Measurements from ENCODE around the gene ZNF335. TPM values are rescaled to one million over a fixed set of nuclear protein-coding genes. Genes with fewer than 3 reads are reported as not detected.
A peak's percentile ranks its signal among the peaks of the same experiment; 100 is the strongest.

ZNF335 gene
- total and polyA plus RNA-seq, 2 of the 8 experiments (the other 6 are each of a cell fraction or from before 2014, with no cell fraction given): 12.4 to 14.6 TPM

DNA sequence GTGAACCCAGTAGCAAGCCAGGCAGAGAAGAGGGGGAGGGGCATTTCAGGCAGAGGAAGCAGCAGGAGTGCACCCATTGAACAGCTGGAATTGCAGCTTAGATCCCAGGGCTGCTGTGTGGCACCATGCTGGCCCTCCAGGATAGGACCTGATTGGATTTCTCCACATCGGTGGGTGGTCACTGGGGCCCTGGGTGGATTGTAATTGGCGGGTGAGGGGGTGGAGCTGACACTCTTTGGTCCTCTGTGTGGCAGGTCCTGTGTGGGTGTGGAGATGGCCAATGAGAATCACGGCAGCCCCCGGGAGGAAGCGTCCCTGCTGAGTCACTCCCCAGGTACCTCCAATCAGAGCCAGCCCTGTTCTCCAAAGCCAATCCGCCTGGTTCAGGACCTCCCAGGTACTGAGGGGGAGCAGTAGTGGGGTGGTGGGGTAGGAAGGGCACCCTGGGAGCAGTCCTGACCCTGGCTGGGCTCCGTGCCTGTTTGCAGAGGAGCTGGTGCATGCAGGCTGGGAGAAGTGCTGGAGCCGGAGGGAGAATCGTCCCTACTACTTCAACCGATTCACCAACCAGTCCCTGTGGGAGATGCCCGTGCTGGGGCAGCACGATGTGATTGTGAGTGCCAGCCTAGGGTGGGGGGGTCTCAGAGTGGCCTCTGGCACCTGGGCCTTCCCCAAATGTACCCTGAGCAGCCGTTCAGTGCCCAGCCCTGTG, 33.1 kb downstream of the ZNF335 start (continued):
- TF ChIP-seq, protein P1, sequence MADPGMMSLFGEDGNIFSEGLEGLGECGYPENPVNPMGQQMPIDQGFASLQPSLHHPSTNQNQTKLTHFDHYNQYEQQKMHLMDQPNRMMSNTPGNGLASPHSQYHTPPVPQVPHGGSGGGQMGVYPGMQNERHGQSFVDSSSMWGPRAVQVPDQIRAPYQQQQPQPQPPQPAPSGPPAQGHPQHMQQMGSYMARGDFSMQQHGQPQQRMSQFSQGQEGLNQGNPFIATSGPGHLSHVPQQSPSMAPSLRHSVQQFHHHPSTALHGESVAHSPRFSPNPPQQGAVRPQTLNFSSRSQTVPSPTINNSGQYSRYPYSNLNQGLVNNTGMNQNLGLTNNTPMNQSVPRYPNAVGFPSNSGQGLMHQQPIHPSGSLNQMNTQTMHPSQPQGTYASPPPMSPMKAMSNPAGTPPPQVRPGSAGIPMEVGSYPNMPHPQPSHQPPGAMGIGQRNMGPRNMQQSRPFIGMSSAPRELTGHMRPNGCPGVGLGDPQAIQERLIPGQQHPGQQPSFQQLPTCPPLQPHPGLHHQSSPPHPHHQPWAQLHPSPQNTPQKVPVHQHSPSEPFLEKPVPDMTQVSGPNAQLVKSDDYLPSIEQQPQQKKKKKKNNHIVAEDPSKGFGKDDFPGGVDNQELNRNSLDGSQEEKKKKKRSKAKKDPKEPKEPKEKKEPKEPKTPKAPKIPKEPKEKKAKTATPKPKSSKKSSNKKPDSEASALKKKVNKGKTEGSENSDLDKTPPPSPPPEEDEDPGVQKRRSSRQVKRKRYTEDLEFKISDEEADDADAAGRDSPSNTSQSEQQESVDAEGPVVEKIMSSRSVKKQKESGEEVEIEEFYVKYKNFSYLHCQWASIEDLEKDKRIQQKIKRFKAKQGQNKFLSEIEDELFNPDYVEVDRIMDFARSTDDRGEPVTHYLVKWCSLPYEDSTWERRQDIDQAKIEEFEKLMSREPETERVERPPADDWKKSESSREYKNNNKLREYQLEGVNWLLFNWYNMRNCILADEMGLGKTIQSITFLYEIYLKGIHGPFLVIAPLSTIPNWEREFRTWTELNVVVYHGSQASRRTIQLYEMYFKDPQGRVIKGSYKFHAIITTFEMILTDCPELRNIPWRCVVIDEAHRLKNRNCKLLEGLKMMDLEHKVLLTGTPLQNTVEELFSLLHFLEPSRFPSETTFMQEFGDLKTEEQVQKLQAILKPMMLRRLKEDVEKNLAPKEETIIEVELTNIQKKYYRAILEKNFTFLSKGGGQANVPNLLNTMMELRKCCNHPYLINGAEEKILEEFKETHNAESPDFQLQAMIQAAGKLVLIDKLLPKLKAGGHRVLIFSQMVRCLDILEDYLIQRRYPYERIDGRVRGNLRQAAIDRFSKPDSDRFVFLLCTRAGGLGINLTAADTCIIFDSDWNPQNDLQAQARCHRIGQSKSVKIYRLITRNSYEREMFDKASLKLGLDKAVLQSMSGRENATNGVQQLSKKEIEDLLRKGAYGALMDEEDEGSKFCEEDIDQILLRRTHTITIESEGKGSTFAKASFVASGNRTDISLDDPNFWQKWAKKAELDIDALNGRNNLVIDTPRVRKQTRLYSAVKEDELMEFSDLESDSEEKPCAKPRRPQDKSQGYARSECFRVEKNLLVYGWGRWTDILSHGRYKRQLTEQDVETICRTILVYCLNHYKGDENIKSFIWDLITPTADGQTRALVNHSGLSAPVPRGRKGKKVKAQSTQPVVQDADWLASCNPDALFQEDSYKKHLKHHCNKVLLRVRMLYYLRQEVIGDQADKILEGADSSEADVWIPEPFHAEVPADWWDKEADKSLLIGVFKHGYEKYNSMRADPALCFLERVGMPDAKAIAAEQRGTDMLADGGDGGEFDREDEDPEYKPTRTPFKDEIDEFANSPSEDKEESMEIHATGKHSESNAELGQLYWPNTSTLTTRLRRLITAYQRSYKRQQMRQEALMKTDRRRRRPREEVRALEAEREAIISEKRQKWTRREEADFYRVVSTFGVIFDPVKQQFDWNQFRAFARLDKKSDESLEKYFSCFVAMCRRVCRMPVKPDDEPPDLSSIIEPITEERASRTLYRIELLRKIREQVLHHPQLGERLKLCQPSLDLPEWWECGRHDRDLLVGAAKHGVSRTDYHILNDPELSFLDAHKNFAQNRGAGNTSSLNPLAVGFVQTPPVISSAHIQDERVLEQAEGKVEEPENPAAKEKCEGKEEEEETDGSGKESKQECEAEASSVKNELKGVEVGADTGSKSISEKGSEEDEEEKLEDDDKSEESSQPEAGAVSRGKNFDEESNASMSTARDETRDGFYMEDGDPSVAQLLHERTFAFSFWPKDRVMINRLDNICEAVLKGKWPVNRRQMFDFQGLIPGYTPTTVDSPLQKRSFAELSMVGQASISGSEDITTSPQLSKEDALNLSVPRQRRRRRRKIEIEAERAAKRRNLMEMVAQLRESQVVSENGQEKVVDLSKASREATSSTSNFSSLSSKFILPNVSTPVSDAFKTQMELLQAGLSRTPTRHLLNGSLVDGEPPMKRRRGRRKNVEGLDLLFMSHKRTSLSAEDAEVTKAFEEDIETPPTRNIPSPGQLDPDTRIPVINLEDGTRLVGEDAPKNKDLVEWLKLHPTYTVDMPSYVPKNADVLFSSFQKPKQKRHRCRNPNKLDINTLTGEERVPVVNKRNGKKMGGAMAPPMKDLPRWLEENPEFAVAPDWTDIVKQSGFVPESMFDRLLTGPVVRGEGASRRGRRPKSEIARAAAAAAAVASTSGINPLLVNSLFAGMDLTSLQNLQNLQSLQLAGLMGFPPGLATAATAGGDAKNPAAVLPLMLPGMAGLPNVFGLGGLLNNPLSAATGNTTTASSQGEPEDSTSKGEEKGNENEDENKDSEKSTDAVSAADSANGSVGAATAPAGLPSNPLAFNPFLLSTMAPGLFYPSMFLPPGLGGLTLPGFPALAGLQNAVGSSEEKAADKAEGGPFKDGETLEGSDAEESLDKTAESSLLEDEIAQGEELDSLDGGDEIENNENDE (IDR thresholded peaks at IDR 0.05; ENCODE audit: insufficient replicate concordance, low read length): no peak
- TF ChIP-seq HDAC2 (IDR thresholded peaks at IDR 0.05; ENCODE audit: borderline replicate concordance in 1 of 2, low read depth in 2 of 2, low read length in 2 of 2) (peak in 1 of 2 experiments; percentile 71; a peak in 1 of 4 replicates), HDAC6 (IDR thresholded peaks at IDR 0.05; ENCODE audit: low read depth, low read length) (no peak)
- TF ChIP-seq, protein P2, sequence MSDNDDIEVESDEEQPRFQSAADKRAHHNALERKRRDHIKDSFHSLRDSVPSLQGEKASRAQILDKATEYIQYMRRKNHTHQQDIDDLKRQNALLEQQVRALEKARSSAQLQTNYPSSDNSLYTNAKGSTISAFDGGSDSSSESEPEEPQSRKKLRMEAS (IDR thresholded peaks at IDR 0.05): peak; percentile 18; the same call in 1 of the 2 replicates

All from H1 (cell line).